Loucy (cell line): ENCODE results near the gene SEC22C.

Experiments used
- CTCF ChIP-seq: fragments of 200-600 bp; sonication (generic); conservative IDR thresholded peaks from 2 replicates; pipeline ENCODE4 v1.5.1; 2014; ENCODE audit warnings: mild to moderate bottlenecking, antibody characterized with exemption, low read length
- EZH2phosphoT487 ChIP-seq: fragments of 200-600 bp; IDR thresholded peaks from 2 replicates; pipeline ENCODE4 v1.6.1; 2018; ENCODE audit warnings: antibody characterized with exemption, mild to moderate bottlenecking, moderate library complexity, borderline replicate concordance

- TF ChIP-seq CTCF = no peak
- no peak for TF ChIP-seq EZH2phosphoT487
Observed at GRCh38 chr3:42591811-42592210, 10.0 kb upstream of the SEC22C start.
